ENCODE data around the gene SPG11.

DNA sequence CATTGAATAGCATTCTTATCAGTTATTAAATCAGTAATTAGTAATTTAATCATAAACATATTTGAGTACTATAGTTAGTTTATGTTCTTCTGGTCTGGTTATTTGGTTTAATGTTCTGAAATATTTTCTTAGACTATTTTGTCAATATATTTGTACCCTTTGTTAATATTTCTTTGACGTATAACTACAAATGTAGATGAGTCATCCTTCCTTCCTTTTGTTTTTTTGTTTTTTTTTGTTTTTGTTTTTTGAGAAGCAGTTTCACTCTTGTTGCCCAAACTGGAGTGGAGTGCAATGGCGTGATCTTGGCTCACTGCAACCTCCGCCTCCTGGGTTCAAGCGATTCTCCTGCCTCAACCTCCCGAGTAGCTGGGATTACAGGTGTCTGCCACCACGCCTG is 143.9 kb downstream of the SPG11 start:
- no peak for TF ChIP-seq POLR2A (IDR thresholded peaks at IDR 0.05; ENCODE audit: extremely low read depth, insufficient read length)
- TF ChIP-seq CTCF (IDR thresholded peaks at IDR 0.05; ENCODE audit: low read depth, low read length), result no peak
